Measurements from ENCODE around the gene TMEM185B. TPM values are rescaled to one million over a fixed set of nuclear protein-coding genes. Genes with fewer than 3 reads are reported as not detected.

Gene TMEM185B
- polyA plus RNA-seq, 1 of the 3 experiments (the other 2 are of a cell fraction), result 36.0 TPM

GRCh38 chr2:120227111-120227991 lies 4.2 kb upstream of the TMEM185B start:
- ChIA-PET POLR2A (no interaction called here), CTCF (interaction anchor here (1.4 to 2.2 kb wide), 3 partner anchors 25 to 118 kb away, joined by 5 to 11 read pairs (median 7); partner anchors contain the start of gene RALB)
- no peaks in the 10 kb centered on the region for H3F3A ChIP-seq (replicated peaks; ENCODE audit: insufficient read depth)
- peaks cover 7 to 27% of the 10 kb centered on the region in 2 experiments; a peak in 2 of 4 replicates for H3K4me1 ChIP-seq (ENCODE audit: control insufficient read depth in 1 of 2, insufficient read depth in 2 of 2, low read depth in 1 of 2, low read length in 1 of 2)
- H4K20me1 ChIP-seq (ENCODE audit: insufficient read depth), result no peaks in the 10 kb centered on the region
- no peak overlapping the region for H3K4me2 ChIP-seq
- H3K36me3 ChIP-seq (replicated peaks in 1 of 2; ENCODE audit: control insufficient read depth in 1 of 2, insufficient read depth in 2 of 2, low read length in 1 of 2), result no peaks in the 10 kb centered on the region
- WGBS (ENCODE audit: low lambda C conversion rate), result 92% methylated on average over 15 of the region's 16 CpGs
- H3K9ac ChIP-seq, result no peak overlapping the region
- H3K4me3 ChIP-seq (ENCODE audit: low read depth in 2 of 2, low read length in 1 of 2), result no peak overlapping the region
- H3K27ac ChIP-seq (ENCODE audit: low read depth in 2 of 2, low read length in 1 of 2), result no peak overlapping the region
- TF ChIP-seq TAF1 (IDR thresholded peaks at IDR 0.05; ENCODE audit: borderline replicate concordance, low read depth, low read length) (no peak), NFIC (IDR thresholded peaks at IDR 0.05; ENCODE audit: borderline replicate concordance) (no peak), FOSL2 (IDR thresholded peaks at IDR 0.05; ENCODE audit: borderline replicate concordance, low read depth) (no peak), SMC3 (IDR thresholded peaks at IDR 0.05; ENCODE audit: low read depth, low read length) (no peak), YY1 (IDR thresholded peaks at IDR 0.05; ENCODE audit: low read depth) (no peak), NRF1 (IDR thresholded peaks at IDR 0.05; ENCODE audit: low read depth, low read length) (no peak), GATA2 (CRISPR knock-in tag; IDR thresholded peaks at IDR 0.05) (no peak), TEAD4 (IDR thresholded peaks at IDR 0.05; ENCODE audit: borderline replicate concordance, insufficient read depth) (no peak)
- no peaks in the 10 kb centered on the region for H3K9me3 ChIP-seq
- no peak overlapping the region for H2AFZ ChIP-seq (ENCODE audit: low read depth)
- H3K27me3 ChIP-seq (ENCODE audit: insufficient read depth), result no peaks in the 10 kb centered on the region
- H3K9me2 ChIP-seq, result no peaks in the 10 kb centered on the region
- peaks cover 4% of the 10 kb centered on the region for H3K79me2 ChIP-seq (ENCODE audit: insufficient read depth)
- DNase-seq, result no peak

- Histone ChIP-seq H3K27me3 (ENCODE audit: insufficient read depth) (no peaks in the 10 kb centered on the region), H3K4me2 (no peak overlapping the region), H3F3A (replicated peaks; ENCODE audit: insufficient read depth) (no peaks in the 10 kb centered on the region), H3K9ac (no peak overlapping the region), H4K20me1 (ENCODE audit: insufficient read depth) (no peaks in the 10 kb centered on the region), H3K9me2 (no peaks in the 10 kb centered on the region), H3K27ac (ENCODE audit: low read depth in 2 of 2, low read length in 1 of 2) (no peak overlapping the region), H3K79me2 (ENCODE audit: insufficient read depth) (peaks cover 15% of the 10 kb centered on the region), H3K36me3 (replicated peaks in 1 of 2; ENCODE audit: control insufficient read depth in 1 of 2, insufficient read depth in 2 of 2, low read length in 1 of 2) (peaks cover 5 to 9% of the 10 kb centered on the region in 2 experiments), H2AFZ (ENCODE audit: low read depth) (no peak overlapping the region), H3K4me1 (ENCODE audit: control insufficient read depth in 1 of 2, insufficient read depth in 2 of 2, low read depth in 1 of 2, low read length in 1 of 2) (peaks cover 17 to 33% of the 10 kb centered on the region in 2 experiments; a peak in 3 of 4 replicates), H3K9me3 (no peaks in the 10 kb centered on the region), H3K4me3 (ENCODE audit: low read depth in 2 of 2, low read length in 1 of 2) (no peak overlapping the region)
- WGBS (ENCODE audit: low lambda C conversion rate), result 91% methylated on average over 5 of the region's 9 CpGs
- TF ChIP-seq PBX3 (IDR thresholded peaks at IDR 0.05), result no peak
- no peak for TF ChIP-seq FOXM1 (IDR thresholded peaks at IDR 0.05; ENCODE audit: low read depth)
- no peak for TF ChIP-seq GATA2 (CRISPR knock-in tag; IDR thresholded peaks at IDR 0.05)
- TF ChIP-seq NFIC (IDR thresholded peaks at IDR 0.05; ENCODE audit: borderline replicate concordance), result no peak
- TF ChIP-seq ZBTB33 (IDR thresholded peaks at IDR 0.05; ENCODE audit: borderline replicate concordance, low read depth), result no peak
- TF ChIP-seq TEAD4 (IDR thresholded peaks at IDR 0.05; ENCODE audit: borderline replicate concordance, insufficient read depth), result no peak
- no peak for TF ChIP-seq SMC3 (IDR thresholded peaks at IDR 0.05; ENCODE audit: low read depth, low read length)
- TF ChIP-seq RAD21 (IDR thresholded peaks at IDR 0.05; ENCODE audit: low read length), result no peak
- TF ChIP-seq MXI1 (IDR thresholded peaks at IDR 0.05; ENCODE audit: low read depth, low read length), result no peak
- TF ChIP-seq GABPA (IDR thresholded peaks at IDR 0.05; ENCODE audit: low read depth), result no peak
- TF ChIP-seq EP300 (IDR thresholded peaks at IDR 0.05; ENCODE audit: borderline replicate concordance in 1 of 2, low read depth in 1 of 2, low read length in 1 of 2), result no peak
- no peak for TF ChIP-seq FOSL2 (IDR thresholded peaks at IDR 0.05; ENCODE audit: borderline replicate concordance, low read depth)
- no peak for TF ChIP-seq JUND (IDR thresholded peaks at IDR 0.05)
- no peak for TF ChIP-seq NRF1 (IDR thresholded peaks at IDR 0.05; ENCODE audit: low read depth, low read length)
- no peak for TF ChIP-seq TCF12 (IDR thresholded peaks at IDR 0.05)
- TF ChIP-seq RCOR1 (IDR thresholded peaks at IDR 0.05; ENCODE audit: low read length), result no peak
- TF ChIP-seq IRF3 (IDR thresholded peaks at IDR 0.05; ENCODE audit: low read depth, low read length), result no peak
- TF ChIP-seq MEF2A (IDR thresholded peaks at IDR 0.05; ENCODE audit: borderline replicate concordance, low read depth), result no peak
- TF ChIP-seq SIN3A (IDR thresholded peaks at IDR 0.05; ENCODE audit: borderline replicate concordance, low read depth, low read length), result no peak
- POLR2A ChIA-PET, result no interaction called here
- DNase-seq, result no peak
- CTCF ChIA-PET, result no interaction called here
These were observed 3.1 kb upstream of the TMEM185B start for GRCh38 chr2:120226316-120226715.
